ENCODE results near the gene SLC16A10. TPM values are rescaled to one million over a fixed set of nuclear protein-coding genes. Genes with fewer than 3 reads are reported as not detected.

The SLC16A10 gene
- total and polyA plus RNA-seq, 2 of the 13 experiments (the other 11 are each of a cell fraction or from before 2014, with no cell fraction given): 8.2 to 20.1 TPM

DNA sequence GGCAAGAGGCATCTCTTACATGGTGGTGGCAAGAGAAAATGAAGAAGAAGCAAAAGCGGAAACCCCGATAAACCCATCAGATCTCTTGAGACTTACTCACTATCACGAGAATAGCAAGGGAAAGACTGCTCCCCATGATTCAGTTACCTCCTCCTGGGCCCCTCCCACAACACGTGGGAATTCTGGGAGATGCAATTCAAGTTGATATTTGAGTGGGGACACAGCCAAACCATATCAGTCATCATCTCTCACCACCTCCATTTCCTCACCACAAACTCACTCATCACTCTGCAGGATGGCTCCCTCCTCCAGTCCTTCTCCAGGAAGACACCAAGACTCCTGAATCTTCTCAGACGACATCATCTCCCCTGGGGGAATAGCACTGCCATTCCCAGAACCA lies 25.8 kb upstream of the SLC16A10 start:
- 54% methylated on average over 5 of the region's 5 CpGs for WGBS (ENCODE audit: low lambda C conversion rate)
- in situ Hi-C loops (cut with HindIII; ENCODE audit: extremely low pct_ligation_motif_present, low pct_unique_long_range_greater_than_20kb): loop anchor here (25.0 kb wide), 1 partner anchor 576 kb away; no protein-coding TSS in a partner anchor

More for the DNA sequence above, 25.8 kb upstream of the SLC16A10 start:
- Histone ChIP-seq H3K27me3 (ENCODE audit: control insufficient read depth in 1 of 2, insufficient read depth in 2 of 2, low read length in 2 of 2) (no peaks in the 10 kb centered on the region), H3K9me3 (ENCODE audit: low read length) (no peaks in the 10 kb centered on the region), H3K36me3 (replicated peaks in 1 of 2; ENCODE audit: control insufficient read depth in 1 of 2, insufficient read depth in 2 of 2, low read length in 2 of 2) (no peaks in the 10 kb centered on the region), H3K4me3 (replicated peaks in 1 of 3; ENCODE audit: insufficient read depth in 1 of 3, low read depth in 2 of 3, low read length in 3 of 3) (no peak overlapping the region), H3K4me2 (ENCODE audit: low read depth, low read length) (no peak overlapping the region), H3K79me2 (ENCODE audit: insufficient read depth, low read length) (no peaks in the 10 kb centered on the region), H3K4me1 (ENCODE audit: insufficient read depth, low read length) (no peaks in the 10 kb centered on the region), H2AFZ (ENCODE audit: low read length) (peak overlapping the region; percentile 54), H4K20me1 (ENCODE audit: insufficient read depth, low read length) (no peaks in the 10 kb centered on the region), H3K9ac (ENCODE audit: insufficient read depth, low read depth, low read length) (no peak overlapping the region), H3K27ac (ENCODE audit: extremely low read length, insufficient read depth, low read length) (no peak overlapping the region)
- intact Hi-C loops (cut with micrococcal nuclease; ENCODE audit: unreplicated experiment): no loop called here
- POLR2A ChIA-PET: no interaction called here
- FAIRE-seq: no peak
- BruUV-seq (replicated peaks): no TSS peak
- TF ChIP-seq ZNF772 (CRISPR knock-in tag; IDR thresholded peaks at IDR 0.05): no peak
- no peak for TF ChIP-seq NFKB2 (CRISPR knock-in tag; IDR thresholded peaks at IDR 0.05; ENCODE audit: borderline replicate concordance)
- TF ChIP-seq, protein P1, sequence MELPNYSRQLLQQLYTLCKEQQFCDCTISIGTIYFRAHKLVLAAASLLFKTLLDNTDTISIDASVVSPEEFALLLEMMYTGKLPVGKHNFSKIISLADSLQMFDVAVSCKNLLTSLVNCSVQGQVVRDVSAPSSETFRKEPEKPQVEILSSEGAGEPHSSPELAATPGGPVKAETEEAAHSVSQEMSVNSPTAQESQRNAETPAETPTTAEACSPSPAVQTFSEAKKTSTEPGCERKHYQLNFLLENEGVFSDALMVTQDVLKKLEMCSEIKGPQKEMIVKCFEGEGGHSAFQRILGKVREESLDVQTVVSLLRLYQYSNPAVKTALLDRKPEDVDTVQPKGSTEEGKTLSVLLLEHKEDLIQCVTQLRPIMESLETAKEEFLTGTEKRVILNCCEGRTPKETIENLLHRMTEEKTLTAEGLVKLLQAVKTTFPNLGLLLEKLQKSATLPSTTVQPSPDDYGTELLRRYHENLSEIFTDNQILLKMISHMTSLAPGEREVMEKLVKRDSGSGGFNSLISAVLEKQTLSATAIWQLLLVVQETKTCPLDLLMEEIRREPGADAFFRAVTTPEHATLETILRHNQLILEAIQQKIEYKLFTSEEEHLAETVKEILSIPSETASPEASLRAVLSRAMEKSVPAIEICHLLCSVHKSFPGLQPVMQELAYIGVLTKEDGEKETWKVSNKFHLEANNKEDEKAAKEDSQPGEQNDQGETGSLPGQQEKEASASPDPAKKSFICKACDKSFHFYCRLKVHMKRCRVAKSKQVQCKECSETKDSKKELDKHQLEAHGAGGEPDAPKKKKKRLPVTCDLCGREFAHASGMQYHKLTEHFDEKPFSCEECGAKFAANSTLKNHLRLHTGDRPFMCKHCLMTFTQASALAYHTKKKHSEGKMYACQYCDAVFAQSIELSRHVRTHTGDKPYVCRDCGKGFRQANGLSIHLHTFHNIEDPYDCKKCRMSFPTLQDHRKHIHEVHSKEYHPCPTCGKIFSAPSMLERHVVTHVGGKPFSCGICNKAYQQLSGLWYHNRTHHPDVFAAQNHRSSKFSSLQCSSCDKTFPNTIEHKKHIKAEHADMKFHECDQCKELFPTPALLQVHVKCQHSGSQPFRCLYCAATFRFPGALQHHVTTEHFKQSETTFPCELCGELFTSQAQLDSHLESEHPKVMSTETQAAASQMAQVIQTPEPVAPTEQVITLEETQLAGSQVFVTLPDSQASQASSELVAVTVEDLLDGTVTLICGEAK (IDR thresholded peaks at IDR 0.05): no peak
- TF ChIP-seq, protein P1 (CRISPR knock-in tag; IDR thresholded peaks at IDR 0.05): no peak
- no peak for TF ChIP-seq SKI (IDR thresholded peaks at IDR 0.05; ENCODE audit: partially characterized antibody)
- TF ChIP-seq MLLT10 (CRISPR knock-in tag; IDR thresholded peaks at IDR 0.05): no peak
- no peak for TF ChIP-seq ZNF773 (CRISPR knock-in tag; IDR thresholded peaks at IDR 0.05; ENCODE audit: borderline replicate concordance)
- TF ChIP-seq TEAD3 (CRISPR knock-in tag; optimal IDR thresholded peaks at IDR 0.05; ENCODE audit: borderline replicate concordance): no peak
- no peak for TF ChIP-seq PAWR (CRISPR knock-in tag; IDR thresholded peaks at IDR 0.05; ENCODE audit: borderline replicate concordance)
- no peak for TF ChIP-seq ZNF629 (CRISPR knock-in tag; conservative IDR thresholded peaks at IDR 0.05)
- no peak for TF ChIP-seq RFX3 (CRISPR knock-in tag; IDR thresholded peaks at IDR 0.05)
- TF ChIP-seq, protein P2, sequence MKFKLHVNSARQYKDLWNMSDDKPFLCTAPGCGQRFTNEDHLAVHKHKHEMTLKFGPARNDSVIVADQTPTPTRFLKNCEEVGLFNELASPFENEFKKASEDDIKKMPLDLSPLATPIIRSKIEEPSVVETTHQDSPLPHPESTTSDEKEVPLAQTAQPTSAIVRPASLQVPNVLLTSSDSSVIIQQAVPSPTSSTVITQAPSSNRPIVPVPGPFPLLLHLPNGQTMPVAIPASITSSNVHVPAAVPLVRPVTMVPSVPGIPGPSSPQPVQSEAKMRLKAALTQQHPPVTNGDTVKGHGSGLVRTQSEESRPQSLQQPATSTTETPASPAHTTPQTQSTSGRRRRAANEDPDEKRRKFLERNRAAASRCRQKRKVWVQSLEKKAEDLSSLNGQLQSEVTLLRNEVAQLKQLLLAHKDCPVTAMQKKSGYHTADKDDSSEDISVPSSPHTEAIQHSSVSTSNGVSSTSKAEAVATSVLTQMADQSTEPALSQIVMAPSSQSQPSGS (CRISPR knock-in tag; IDR thresholded peaks at IDR 0.05): no peak
- no peak for TF ChIP-seq RARG (CRISPR knock-in tag; IDR thresholded peaks at IDR 0.05; ENCODE audit: low read depth)
- TF ChIP-seq ZNF10 (CRISPR knock-in tag; IDR thresholded peaks at IDR 0.05; ENCODE audit: borderline replicate concordance, low read depth): no peak
- no peak for TF ChIP-seq CREM (IDR thresholded peaks at IDR 0.05)
- TF ChIP-seq CREM (CRISPR knock-in tag; IDR thresholded peaks at IDR 0.05): no peak
- no peak for TF ChIP-seq ZFP82 (CRISPR knock-in tag; IDR thresholded peaks at IDR 0.05; ENCODE audit: borderline replicate concordance)
- no peak for TF ChIP-seq RBM22 (optimal IDR thresholded peaks at IDR 0.05; ENCODE audit: low read length)
- CTCF ChIA-PET (ENCODE audit: low intra/inter-chr PET ratio, low total read pairs): no interaction called here
- no peak for DNase-seq (ENCODE audit: low spot score)
- ATAC-seq: no peak
